Panc1 (cell line): ENCODE data around the gene PRKCA. TPM values are rescaled to one million over a fixed set of nuclear protein-coding genes. Genes with fewer than 3 reads are reported as not detected.

Experiments used
- ATAC-seq: fragments of 200-7000 bp; cut with Tn5 transposase; 2 replicates; pipeline ENCODE4 v1.9.1; 2020; ENCODE audit warnings: mild to moderate bottlenecking, moderate library complexity
- BruUV-seq: library from RNA; stranded (reverse); fragments of 400-500 nt; replicated peaks from 2 replicates; lab custom pipeline; 2021; lab: Mats Ljungman, UMichigan
- CTCF ChIA-PET: fragments of 300-600 bp; sonication (Branson Sonifier 250); formaldehyde crosslinking; loops from one replicate; lab custom pipeline; 2022; ENCODE audit warnings: antibody characterized with exemption; lab: Charles Lee
- POLR2A ChIA-PET: fragments of 300-600 bp; sonication (Branson Sonifier 250); formaldehyde crosslinking; loops from one replicate; lab custom pipeline; 2022; ENCODE audit warnings: antibody characterized with exemption; lab: Charles Lee
- DNase-seq: peaks from one replicate; pipeline ENCODE4 v3.0.0-alpha.2; 2010; ENCODE audit warnings: low read depth, low spot score
- H3K27ac ChIP-seq: 2 replicates; pipeline ENCODE4 v1.5.1; 2011; ENCODE audit warnings: mild to moderate bottlenecking, low read length, inconsistent platforms
- H3K27me3 ChIP-seq: fragments of 200-500 bp; sonication (Bioruptor generic); 2 replicates; pipeline ENCODE4 v1.6.0; 2014; ENCODE audit warnings: low read length, inconsistent platforms; ENCODE audit not compliant: control insufficient read depth, insufficient read depth
- H3K36me3 ChIP-seq: fragments of 200-500 bp; sonication (Bioruptor generic); 2 replicates; pipeline ENCODE4 v1.5.1; 2014; ENCODE audit warnings: inconsistent platforms, mild to moderate bottlenecking, low read length, moderate library complexity; ENCODE audit not compliant: control insufficient read depth, insufficient read depth
- H3K4me1 ChIP-seq: 2 replicates; pipeline ENCODE4 v1.5.1; 2011; ENCODE audit warnings: inconsistent platforms, mild to moderate bottlenecking, low read length, moderate library complexity; ENCODE audit not compliant: control insufficient read depth, insufficient read depth
- H3K4me3 ChIP-seq, 2 experiments: 2 replicates each; pipeline ENCODE4 v1.5.1; 2011 to 2012; ENCODE audit warnings: low read depth in 2 of 2, low read length in 2 of 2, mild to moderate bottlenecking in 2 of 2, inconsistent platforms in 1 of 2, moderate library complexity in 1 of 2
- H3K9me3 ChIP-seq: fragments of 200-500 bp; sonication (Bioruptor generic); 2 replicates; pipeline ENCODE4 v1.5.1; 2014; ENCODE audit warnings: low read depth, mild to moderate bottlenecking, inconsistent platforms, low read length, moderate library complexity; ENCODE audit not compliant: control insufficient read depth, insufficient read depth
- CTCF ChIP-seq: fragments of 450-650 bp; IDR thresholded peaks from 2 replicates; pipeline ENCODE4 v1.5.1; 2017; ENCODE audit warnings: mild to moderate bottlenecking
- POLR2AphosphoS5 ChIP-seq: IDR thresholded peaks from 2 replicates; pipeline ENCODE4 v1.6.1; 2012; ENCODE audit warnings: mild to moderate bottlenecking, low read depth, low read length, moderate library complexity
- REST ChIP-seq, 2 experiments: IDR thresholded peaks; 2 replicates each; pipeline ENCODE4 v1.6.1; 2011 to 2012; ENCODE audit warnings: low read depth in 2 of 2, control low read depth in 1 of 2, low read length in 1 of 2, mild to moderate bottlenecking in 1 of 2, moderate library complexity in 1 of 2; ENCODE audit not compliant: insufficient read depth in 1 of 2
- SIN3A ChIP-seq: IDR thresholded peaks from 2 replicates; pipeline ENCODE4 v1.6.1; 2012; ENCODE audit warnings: low read depth, mild to moderate bottlenecking, low read length, moderate library complexity, borderline replicate concordance; ENCODE audit not compliant: insufficient read depth
- TCF7L2 ChIP-seq: IDR thresholded peaks from 2 replicates; pipeline ENCODE4 v1.6.1; 2011; ENCODE audit warnings: mild to moderate bottlenecking, low read depth, low read length, inconsistent platforms
- in situ Hi-C: cut with HindIII; loops from 2 replicates; pipeline ENCODE4 v1.10.0; 2016; ENCODE audit warnings: low sequenced_read_pairs, low pct_unique_long_range_greater_than_20kb
- intact Hi-C: fragments of 100-400 bp; cut with micrococcal nuclease; formaldehyde crosslinking; loops from one replicate; pipeline ENCODE4 v1.10.0; 2022; ENCODE audit not compliant: unreplicated experiment
- total RNA-seq: library from RNA; stranded (reverse); gene quantifications from one replicate; pipeline ENCODE4 v1.2.1, GENCODE V29; 2021; ENCODE audit not compliant: unreplicated experiment

The PRKCA gene
- total RNA-seq, 1 experiment from 2014 or later = 53.0 TPM

GRCh38 chr17:66319226-66319625 lies 16.8 kb downstream of the PRKCA start:
- in situ Hi-C loops = no loop called here
- BruUV-seq = no TSS peak
- no peaks in the 10 kb centered on the region; the same call in 1 of the 2 replicates for H3K4me1 ChIP-seq

GRCh38 chr17:66322764-66323163 lies 20.4 kb downstream of the PRKCA start:
- CTCF ChIA-PET = no interaction called here
- no TSS peak for BruUV-seq
- intact Hi-C loops = no loop called here

More at GRCh38 chr17:66319226-66319625, 16.8 kb downstream of the PRKCA start:
- Histone ChIP-seq H3K27me3 (no peaks in the 10 kb centered on the region), H3K9me3 (no peaks in the 10 kb centered on the region), H3K36me3 (peaks cover 3% of the 10 kb centered on the region; the same call in 1 of the 2 replicates), H3K27ac (no peak overlapping the region), H3K4me3 (no peak overlapping the region)
- POLR2A ChIA-PET = no interaction called here
- ATAC-seq (no peak), DNase-seq (no peak)
- TF ChIP-seq REST (IDR thresholded peaks at IDR 0.05; ENCODE audit: insufficient read depth in 1 of 2, low read depth in 2 of 2, low read length in 1 of 2) = no peak
- no peak for TF ChIP-seq TCF7L2
- TF ChIP-seq POLR2AphosphoS5 = no peak
- TF ChIP-seq SIN3A = no peak
- TF ChIP-seq CTCF = no peak
- CTCF ChIA-PET = no interaction called here
- intact Hi-C loops = no loop called here

More at GRCh38 chr17:66322764-66323163, 20.4 kb downstream of the PRKCA start:
- Histone ChIP-seq H3K4me1 (no peaks in the 10 kb centered on the region), H3K4me3 (no peak overlapping the region), H3K9me3 (no peaks in the 10 kb centered on the region), H3K27me3 (no peaks in the 10 kb centered on the region), H3K36me3 (peaks cover 3% of the 10 kb centered on the region; the same call in 1 of the 2 replicates), H3K27ac (no peak overlapping the region)
- in situ Hi-C loops = no loop called here
- POLR2A ChIA-PET = no interaction called here
- no peak for DNase-seq
- TF ChIP-seq CTCF (no peak), TCF7L2 (no peak), SIN3A (no peak), REST (IDR thresholded peaks at IDR 0.05; ENCODE audit: insufficient read depth in 1 of 2, low read depth in 2 of 2, low read length in 1 of 2) (no peak), POLR2AphosphoS5 (no peak)
- ATAC-seq = no peak
